NCI-H748 (cell line): Measurements from ENCODE around the gene OLAH.

Experiments
- DNase-seq: peaks from one replicate; lab custom pipeline; 2025; ENCODE audit not compliant: unreplicated experiment; lab: John Stamatoyannopoulos, UW

The OLAH gene

DNA sequence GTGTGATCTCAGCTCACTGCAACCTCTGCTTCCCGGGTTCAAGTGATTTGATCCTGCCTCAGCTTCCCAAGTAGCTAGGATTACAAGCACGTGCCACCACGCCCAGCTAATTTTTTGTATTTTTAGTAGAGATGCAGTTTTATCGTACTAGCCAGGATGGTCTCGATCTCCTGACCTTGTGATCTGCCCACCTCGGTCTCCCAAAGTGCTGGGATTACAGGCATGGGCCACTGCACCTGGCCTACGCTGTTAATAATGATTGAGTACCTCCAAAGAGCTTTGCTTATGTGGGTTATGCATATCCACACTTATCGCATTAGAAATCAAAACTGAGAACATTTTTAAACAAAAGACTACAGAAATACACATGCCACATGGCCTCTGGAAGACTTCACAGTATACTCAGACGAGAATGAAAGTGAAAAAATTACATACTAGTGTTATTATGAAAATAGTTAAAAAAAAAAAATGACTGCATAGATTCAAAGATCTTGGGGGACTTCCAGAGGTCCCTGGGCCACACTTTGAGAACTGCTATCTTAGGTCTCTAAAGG lies 78.8 kb downstream of the OLAH start:
- no peak for DNase-seq
